Astrocyte of the hippocampus (primary cell): ENCODE results near the gene PKHD1.
"Not testable (repeated sequence)": the region's sequence is repeated elsewhere in the genome, so short reads cannot be mapped to it uniquely, and the experiment has no call there.

ENCODE experiments used
- DNase-seq: peaks from one replicate; pipeline ENCODE4 v3.0.0; 2011; ENCODE audit warnings: low read depth, low spot score

The PKHD1 gene

DNA sequence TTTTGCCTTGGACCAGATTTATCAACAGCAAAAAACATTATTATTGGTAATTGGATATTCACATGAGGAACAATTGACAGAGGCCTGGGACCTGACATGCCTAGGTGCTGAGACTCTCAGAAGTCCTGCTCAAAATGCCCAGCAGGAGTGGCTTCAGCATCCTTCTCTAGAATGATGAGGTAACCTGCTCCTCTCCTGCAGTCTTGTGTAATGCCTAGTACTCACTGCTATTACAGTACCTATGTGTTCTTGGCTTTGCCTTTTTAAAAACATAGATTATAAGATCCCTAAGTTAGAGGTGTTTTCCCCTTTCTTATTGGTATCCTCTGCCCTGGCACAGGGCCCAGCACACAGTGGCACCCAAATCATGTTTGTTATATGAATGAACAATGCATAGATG lies 230.9 kb downstream of the PKHD1 start:
- DNase-seq = no peak

DNA sequence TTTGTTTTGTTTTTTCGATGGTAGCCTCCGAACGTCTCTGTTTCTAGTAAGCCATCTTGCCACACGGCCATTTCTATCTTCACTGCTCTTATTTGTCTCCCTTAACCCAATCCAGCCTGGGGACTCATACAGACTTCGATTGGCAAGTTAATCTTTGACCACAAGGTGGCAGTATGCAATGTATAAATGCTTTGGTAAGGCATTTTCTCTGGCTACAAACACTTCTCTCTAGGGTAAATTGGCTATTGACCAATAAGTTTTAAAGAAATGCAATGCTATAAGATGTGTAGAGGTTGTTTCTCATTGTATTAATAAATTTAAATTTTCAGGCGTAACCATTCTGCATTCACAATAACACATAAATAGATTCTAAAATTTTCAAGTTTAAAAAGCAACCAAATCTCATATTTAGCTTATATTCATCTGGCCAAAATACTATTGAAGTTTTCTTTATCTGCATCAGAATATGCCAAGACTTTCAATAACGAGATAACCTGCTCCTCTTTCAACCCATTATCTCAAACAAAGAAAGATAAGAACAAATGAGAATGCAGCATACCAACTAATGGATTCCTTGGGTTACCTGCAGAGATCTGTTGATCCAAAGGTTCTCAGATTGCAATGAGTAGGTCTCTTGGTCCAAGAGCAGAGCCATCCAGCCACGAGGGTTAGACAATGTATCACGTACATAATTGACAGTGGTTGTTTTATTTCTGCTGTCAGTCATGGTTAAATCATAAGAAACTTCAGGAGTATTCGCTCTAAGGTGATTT lies 231.9 kb downstream of the PKHD1 start:
- DNase-seq = peak; percentile 77

DNA sequence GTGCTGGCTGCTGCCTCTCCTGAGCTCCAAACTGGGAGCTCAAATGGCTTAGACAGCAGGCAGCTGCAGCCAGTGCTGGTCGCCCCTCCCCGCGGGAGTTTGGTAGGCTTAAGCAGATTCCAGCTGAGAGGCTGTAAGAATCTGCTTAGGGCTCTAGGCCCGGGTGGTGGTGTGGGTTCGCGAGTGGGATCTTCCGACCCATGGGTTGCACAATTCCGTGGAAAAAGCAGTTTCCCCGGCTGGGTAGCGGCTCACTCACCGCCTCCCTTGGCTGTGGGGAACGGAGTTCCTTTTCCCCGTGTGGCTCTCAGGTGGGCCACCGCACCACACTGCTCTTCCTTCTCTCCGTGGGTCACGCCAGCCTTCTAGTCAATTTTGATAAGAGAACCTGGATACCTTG lies 232.5 kb downstream of the PKHD1 start:
- DNase-seq = no peak

DNA sequence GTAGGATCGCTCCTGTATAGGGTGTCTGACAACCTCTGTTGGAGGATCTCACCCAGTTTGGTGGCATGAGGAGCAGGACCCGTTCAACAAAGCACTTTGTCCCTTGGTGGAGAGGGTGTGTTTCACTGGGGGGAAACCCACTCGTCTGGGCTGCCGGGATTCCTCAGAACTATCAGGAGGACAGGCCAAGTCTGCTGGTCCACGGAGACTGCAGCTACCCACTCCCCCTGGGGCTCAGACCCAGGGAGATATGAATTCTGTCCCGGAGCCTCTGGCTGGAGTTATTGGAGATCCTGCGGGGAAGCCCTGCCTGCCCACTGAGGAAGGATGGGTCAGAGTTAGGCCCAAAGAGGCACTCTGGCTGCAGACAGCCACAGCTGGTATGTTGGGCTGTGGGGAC lies 233.1 kb downstream of the PKHD1 start:
- no peak for DNase-seq

DNA sequence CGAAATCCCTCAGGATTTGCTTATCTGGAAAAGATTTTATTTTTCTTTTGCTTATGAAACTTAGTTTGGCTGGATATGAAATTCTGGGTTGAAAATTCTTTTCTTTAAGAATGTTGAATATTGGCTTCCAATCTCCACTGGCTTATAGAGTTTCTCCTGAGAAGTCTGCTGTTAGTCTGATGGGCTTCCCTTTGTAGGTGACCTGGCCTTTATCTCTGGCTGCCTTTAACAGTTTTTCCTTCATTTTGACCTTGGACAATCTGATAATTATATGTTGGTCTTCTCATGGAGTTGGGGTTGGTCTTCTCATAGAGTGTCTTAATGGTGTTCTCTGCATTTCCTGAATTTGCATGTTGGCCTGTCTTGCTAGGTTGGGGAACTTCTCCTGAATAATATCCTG lies 234.3 kb downstream of the PKHD1 start:
- not testable (repeated sequence) for DNase-seq

DNA sequence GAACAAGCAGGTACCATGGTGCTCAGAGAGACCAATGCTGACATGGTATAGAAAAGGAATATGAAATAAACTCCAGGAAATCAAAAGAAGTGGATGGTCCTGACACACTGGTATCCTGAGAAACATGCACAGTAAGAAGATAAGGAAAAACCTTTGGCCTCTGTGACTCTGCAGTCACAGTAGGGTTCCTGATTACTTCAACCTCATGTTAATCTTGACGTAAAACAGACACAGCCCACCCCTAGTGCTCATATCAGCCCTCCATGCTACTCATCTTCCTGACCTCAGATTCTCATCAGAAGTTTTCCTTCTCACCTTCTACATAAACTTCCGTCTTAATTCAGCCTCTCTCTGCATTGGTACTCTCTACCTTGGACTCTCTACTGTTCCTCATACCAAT lies 240.9 kb downstream of the PKHD1 start:
- DNase-seq = no peak

DNA sequence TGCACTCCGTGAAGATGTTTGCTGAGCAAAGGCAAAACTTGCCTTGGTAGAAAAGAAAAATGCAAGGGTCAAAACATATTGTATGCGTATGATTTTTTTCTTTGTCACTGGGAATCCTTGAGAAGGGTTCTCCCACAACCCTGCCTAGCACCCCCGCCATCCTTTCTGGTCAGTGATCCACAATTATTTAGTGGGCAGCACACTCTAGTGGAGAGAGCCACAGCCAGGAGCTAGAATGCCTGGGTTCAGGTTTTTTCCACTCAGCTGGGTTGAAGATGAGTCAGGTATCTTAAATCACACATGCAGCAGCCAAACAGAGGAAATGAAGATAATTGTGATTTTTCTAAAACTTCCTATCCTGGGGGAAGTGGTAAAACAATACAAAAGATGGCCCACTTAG lies 243.1 kb downstream of the PKHD1 start:
- no peak for DNase-seq

DNA sequence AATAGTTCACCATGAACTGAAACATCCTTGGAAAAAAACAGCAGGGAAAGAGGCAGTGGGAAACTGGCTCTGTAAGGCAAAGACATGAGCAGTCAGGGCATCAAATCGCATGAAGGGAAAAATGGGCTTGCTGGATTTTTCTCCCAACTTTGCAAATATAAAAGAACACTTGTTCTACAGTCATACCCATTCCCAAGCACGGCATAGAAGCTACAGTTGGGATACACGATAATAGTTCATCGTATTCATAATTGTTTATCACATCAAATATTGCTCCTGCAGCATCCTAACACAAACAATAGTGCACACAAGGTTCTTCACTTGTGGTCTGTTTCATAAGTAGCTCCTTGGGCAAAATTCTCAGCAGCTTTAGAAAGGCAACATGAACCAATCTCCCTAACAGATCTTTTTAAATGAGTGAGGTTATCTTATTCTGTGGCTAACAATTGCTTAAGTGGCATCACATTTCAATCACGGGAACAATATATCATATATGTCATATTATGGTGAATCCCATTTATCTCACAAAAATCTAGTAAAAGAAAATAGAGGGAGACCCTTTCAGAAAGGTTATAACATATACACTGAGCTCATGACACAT lies 243.9 kb downstream of the PKHD1 start:
- DNase-seq = no peak

DNA sequence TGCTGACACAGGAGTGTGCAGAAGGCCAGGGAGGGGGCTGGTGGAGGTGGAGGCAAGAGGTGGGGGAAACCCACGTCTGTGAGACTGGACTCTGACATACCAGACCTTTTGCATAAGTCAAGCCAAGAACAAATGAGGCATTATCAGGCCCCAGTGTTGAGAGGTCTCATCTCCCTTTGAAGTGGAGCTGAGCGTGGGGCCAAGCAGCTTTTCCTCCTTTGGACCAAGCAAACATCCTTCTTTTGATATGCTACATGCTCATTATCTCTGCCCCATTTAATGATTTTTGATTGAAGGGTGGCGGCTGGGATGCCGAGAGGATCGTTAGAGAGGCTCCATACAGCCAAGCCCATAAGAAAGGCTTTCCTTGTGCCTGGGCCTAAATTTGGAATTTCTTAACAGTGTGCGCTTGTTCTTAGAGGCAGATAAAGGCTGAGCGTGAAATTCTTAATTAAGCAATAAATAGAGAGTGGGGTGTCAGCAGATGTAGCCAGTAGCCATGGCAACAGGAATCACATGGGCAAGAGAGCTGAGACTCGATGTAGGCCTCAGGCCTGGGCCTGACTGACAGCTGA lies 244.5 kb downstream of the PKHD1 start:
- DNase-seq = no peak

DNA sequence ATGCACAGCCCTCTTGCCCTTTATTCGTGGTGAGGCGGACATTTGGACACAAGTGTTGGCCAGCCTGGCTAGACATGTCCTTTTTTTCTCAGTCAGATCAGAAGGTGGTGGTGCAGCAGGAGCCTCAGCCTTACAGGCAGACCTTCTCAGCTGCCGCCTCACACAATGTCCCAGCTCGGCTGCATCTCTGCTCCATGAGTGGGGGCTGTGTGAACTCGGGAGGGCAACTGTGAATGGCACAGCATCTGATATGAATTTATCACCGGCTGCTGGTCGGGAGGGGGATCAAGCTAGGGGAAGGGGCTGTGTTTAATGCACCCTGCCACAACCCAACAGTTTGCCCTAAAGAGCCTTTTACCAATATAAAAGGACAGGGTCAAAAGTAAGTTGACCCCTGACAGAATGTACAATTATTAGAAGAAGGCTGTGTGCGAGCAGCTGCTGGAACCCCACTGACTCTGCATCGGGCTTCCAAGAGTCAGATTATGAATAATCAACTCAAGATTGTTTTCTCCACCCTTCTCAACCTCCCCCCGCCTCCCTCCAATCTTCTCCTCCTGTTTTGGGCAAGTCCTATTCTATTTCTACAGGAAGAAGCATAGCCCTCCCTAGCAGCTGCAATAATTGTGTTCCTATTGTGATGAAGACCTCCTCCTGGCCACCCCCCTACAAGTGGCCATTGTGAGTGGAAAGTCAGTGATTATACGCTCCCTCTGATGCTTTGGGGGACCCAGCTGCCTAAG lies 245.2 kb downstream of the PKHD1 start:
- DNase-seq = no peak

DNA sequence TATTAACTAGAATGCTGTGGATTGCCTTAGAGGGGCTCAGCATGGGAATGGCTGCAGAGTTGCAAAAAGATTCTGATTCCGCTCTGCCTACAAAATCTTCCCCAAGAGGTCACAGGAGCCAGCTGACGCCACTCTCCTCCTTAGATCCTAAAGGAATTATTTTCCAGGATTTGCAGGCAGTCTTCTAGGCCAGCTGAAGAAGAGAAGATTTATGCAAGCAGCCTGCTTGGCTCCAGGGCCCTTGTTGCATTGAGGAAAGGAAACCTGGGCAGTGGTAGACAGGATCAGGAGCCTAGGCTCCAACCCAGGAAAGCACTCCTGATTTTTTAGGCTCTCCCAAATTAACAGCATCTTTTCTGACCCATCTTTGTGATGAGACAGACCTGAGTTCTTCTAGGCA lies 245.8 kb downstream of the PKHD1 start:
- no peak for DNase-seq

DNA sequence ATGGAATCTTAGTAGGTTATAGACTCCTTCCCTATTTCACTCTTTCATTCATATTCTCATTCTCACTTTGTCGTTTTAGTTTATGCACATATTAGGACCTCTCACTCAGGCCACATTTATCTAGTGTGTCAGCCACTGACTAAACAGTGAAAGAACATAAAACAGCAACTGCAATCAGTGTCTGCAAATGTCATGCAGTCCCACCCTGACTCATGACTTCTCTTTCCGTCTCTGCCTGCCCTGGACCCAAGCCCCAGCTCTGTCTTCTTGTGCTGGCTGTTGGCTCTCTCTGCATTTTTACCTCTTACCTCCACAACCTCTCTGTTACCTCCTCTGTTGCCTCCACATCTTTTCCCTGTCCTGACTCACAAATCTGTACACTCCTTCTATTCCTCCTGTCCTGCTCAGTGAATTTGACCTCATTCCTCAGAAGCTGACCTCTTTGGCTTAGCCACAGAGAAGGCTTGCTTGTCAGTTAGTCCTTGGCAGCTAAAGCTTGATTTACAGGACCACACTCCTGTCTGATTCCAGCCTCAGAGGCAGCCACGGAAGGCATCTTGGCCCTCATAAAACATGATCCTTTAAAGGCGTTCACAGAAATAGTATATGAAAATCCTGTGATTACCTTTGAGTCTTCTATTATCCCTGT lies 247.6 kb downstream of the PKHD1 start:
- no peak for DNase-seq

DNA sequence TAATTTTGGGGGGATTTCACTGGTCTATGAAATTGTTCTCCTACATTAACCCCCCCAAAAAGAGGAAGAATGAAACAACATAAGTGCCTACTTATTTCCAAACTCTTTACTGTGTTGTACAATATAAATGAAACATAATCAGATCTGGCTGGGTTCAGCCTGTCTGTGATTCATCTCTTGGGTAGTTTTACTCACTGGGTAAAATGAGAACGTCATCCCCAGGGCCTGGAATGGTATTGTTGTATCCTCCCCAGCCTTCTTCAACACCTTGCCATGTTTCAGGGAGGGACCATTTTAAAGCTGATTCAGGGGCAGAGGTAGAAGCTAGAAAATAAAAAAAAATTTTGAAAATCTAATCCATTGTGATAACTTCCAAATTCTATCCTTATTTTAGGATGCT lies 256.7 kb downstream of the PKHD1 start:
- no peak for DNase-seq

DNA sequence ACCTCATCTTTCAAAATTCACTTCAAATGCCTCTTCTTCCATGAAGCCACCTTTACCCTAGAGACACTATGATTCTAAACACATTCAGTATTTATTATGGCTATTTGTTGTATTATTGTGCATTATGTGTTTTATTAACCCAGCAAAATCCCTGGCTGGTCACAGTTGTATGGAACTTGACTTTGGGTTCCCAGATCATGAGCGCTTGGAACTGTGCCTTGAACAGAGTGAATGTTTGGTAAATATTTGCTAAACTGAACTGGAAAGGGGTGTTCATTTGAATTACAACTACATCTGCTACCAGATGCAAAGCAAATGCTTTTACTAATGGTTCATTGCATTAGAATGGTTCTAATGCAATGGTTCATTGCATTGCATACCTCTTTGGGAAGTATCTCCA lies 259.8 kb downstream of the PKHD1 start:
- DNase-seq = no peak

DNA sequence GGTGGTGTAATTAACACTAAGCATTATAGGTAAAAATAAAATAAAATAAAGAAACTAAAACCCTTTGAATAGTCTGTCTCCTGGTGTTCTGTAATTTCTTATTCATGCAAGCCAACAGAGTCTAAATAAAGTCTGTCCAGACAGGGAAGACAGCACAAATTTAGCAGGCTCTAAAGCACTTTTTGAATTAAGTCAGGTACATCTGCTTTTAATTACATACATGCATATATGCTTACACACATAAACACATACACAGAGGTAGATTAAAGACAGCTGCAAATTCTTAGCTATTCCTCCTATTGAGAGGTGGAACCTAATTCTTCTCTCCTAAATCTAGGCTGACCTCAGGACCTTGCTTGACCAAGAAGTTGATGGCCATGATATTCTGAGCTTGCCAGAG lies 262.5 kb downstream of the PKHD1 start:
- DNase-seq = no peak

DNA sequence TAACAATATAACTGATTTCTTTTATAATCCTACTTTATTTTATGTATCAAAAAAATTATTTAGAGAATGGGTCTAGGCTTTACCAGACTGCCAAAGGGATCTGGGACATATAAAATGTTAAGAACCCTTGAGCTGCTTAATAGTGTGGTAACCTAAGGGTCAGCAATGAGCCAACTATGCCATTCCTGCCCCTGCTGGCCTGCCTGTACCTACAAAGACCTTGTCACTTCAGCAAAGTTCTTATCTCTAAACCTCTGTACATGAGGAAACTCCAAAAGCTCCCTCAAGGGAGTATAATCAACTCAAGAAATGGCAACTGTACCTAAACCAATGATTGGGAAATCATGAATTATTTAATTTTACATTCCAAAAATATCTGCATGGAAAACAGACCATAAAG lies 266.9 kb downstream of the PKHD1 start:
- no peak for DNase-seq

DNA sequence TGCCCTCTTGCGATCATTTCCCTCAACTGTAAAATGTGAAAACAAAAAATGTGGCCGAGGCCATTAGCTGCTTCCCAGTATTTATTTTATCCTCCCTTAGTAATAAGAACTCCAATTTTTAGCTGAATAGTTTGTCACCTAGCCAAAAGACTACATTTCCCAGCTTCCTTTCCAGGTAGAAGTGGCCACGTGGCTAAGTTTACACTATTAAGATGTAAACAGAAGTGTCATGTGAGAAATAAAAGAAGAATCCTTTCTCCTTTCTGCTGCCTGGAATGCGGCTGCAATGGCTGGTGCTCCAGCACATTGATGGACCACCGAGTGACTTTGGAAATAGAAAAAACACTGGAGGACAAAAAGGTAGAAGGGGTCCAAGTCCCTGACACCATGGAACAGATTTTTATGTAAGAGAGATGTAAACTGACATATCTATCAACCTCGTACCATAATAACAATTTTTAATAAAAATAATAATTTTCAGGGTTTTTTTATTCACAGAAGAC lies 268.8 kb downstream of the PKHD1 start:
- DNase-seq = no peak

DNA sequence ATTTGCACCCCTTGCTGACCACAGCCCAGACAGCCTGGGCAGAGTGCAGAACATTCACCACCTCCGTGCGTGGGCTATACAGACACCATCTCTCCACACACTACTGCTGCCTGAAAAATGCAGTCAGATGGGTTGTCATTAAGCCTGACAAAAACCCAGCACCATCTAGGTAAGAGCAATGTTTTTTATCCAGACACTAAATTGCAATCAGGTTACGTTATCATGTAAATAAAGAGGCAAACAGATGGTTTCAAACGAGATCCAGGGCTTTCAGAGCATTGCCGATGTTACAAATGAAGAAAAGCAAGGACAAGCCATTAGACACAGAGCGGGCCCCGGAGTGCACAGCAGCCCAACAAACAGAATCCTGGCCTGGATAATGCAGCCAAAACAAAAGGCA lies 269.6 kb downstream of the PKHD1 start:
- DNase-seq = no peak

DNA sequence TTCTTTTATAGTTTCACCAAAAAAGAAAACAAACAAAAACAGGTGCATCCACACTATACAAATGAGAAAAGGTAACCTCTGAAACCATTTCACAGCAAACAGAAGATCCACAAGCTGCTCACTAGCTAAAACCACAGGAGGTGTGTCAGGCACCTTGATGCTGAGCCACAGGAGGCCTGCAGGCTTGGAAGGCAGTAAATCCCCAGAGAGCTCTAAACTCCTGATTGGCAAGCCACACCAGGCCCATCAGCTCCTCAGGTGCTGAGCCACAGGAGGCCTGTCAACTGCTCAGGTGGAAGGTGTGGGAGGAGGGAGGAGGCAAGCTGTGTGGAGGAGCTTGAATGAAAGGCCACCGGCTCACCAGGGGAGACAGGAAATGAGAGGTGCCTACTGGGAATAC lies 273.0 kb downstream of the PKHD1 start:
- no peak for DNase-seq

DNA sequence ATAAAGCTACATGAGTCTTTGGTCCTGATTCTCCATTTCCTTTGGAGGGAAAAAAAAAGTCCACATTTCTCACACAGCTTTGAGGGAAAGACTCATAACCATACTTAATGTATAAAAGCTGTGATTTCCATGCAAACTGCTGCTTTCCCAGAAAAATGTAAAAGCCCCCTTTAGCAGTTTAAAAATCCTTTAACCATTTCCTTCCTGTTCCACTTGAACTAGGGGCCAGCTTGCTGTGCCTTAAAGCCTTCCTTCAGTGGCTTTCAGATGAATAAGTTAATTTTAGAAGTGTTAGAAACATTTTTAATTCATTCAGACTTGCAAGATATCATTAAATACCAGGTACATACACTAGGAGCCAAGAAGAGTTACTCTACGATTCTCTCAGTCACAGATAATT lies 273.5 kb downstream of the PKHD1 start:
- DNase-seq = no peak

DNA sequence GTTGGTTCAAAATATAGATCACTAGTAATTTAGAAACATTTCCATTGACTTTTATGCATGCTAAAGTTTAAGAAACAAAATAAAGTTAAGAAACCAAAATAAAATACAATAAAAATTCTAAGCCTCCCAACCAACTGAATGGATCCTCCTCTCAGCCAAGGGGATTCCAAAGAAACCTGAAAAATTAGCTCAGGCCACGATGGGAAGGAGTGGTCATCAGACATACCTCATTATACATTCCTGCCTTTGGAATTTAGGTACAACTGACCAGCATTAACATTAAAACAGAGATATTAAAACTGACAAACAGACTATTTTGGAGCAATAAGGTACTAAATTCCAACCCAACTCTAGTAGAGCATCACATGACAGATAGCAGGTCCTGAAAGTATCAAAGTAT lies 275.2 kb downstream of the PKHD1 start:
- no peak for DNase-seq

DNA sequence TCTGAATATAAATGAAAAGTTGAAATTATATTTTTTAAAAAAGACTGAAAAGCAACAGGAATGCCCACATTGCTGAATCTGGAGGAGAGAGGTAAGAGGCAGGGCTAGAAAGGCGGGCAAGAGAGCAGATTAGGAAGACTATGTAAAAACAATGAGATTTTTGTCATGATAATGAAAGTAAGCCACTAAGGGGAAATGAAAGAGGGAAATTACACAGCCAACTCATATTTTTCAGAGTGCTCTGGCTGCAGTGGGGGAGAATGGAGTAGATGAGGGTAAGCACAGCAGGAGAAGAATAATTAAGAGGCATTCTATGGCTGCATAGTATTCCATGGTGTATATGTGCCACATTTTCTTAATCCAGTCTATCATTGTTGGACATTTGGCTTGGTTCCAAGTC lies 281.9 kb downstream of the PKHD1 start:
- DNase-seq = no peak
